GM21723 (cell line): ENCODE data around the gene FGF4.

Experiments used
- ATAC-seq: cut with Tn5 transposase; IDR thresholded peaks from one replicate; pipeline ENCODE4 v1.9.1; 2021; ENCODE audit warnings: mild to moderate bottlenecking, moderate library complexity; ENCODE audit not compliant: unreplicated experiment

FGF4 gene

GRCh38 chr11:69808667-69809086 lies 33.5 kb upstream of the FGF4 start:
- ATAC-seq, result no peak

GRCh38 chr11:69807106-69807815 lies 32.1 kb upstream of the FGF4 start:
- no peak for ATAC-seq

- no peak for ATAC-seq
Measured at GRCh38 chr11:69804769-69805508, 29.8 kb upstream of the FGF4 start.

GRCh38 chr11:69803604-69804218 lies 28.6 kb upstream of the FGF4 start:
- no peak for ATAC-seq

GRCh38 chr11:69803022-69803421 lies 27.9 kb upstream of the FGF4 start:
- no peak for ATAC-seq

- ATAC-seq, result no peak
Measured at GRCh38 chr11:69802590-69802989, 27.4 kb upstream of the FGF4 start.

GRCh38 chr11:69801513-69802335 lies 26.6 kb upstream of the FGF4 start:
- no peak for ATAC-seq

- no peak for ATAC-seq
Measured at GRCh38 chr11:69800278-69800677, 25.1 kb upstream of the FGF4 start.

GRCh38 chr11:69799582-69799981 lies 24.4 kb upstream of the FGF4 start:
- ATAC-seq, result no peak

GRCh38 chr11:69799097-69799496 lies 24.0 kb upstream of the FGF4 start:
- no peak for ATAC-seq

- no peak for ATAC-seq
Measured at GRCh38 chr11:69797737-69798528, 22.8 kb upstream of the FGF4 start.

- ATAC-seq, result no peak
Measured at GRCh38 chr11:69797156-69797555, 22.0 kb upstream of the FGF4 start.

- no peak for ATAC-seq
Measured at GRCh38 chr11:69796063-69796462, 20.9 kb upstream of the FGF4 start.

GRCh38 chr11:69791276-69792180 lies 16.4 kb upstream of the FGF4 start:
- no peak for ATAC-seq

GRCh38 chr11:69788956-69789355 lies 13.8 kb upstream of the FGF4 start:
- ATAC-seq, result no peak

GRCh38 chr11:69787906-69788305 lies 12.8 kb upstream of the FGF4 start:
- ATAC-seq, result no peak

- ATAC-seq, result no peak
Measured at GRCh38 chr11:69787457-69787856, 12.3 kb upstream of the FGF4 start.

- no peak for ATAC-seq
Measured at GRCh38 chr11:69781241-69781640, 6.1 kb upstream of the FGF4 start.

- ATAC-seq, result no peak
Measured at GRCh38 chr11:69778373-69778772, 3.2 kb upstream of the FGF4 start.
